Measurements from ENCODE around the gene MBD3L1. TPM values are rescaled to one million over a fixed set of nuclear protein-coding genes. Genes with fewer than 3 reads are reported as not detected.

The MBD3L1 gene
- total RNA-seq (2014; rRNA removed; shearing (Covaris generic); ENCODE audit: low replicate concordance): not detected in 2 replicates

DNA sequence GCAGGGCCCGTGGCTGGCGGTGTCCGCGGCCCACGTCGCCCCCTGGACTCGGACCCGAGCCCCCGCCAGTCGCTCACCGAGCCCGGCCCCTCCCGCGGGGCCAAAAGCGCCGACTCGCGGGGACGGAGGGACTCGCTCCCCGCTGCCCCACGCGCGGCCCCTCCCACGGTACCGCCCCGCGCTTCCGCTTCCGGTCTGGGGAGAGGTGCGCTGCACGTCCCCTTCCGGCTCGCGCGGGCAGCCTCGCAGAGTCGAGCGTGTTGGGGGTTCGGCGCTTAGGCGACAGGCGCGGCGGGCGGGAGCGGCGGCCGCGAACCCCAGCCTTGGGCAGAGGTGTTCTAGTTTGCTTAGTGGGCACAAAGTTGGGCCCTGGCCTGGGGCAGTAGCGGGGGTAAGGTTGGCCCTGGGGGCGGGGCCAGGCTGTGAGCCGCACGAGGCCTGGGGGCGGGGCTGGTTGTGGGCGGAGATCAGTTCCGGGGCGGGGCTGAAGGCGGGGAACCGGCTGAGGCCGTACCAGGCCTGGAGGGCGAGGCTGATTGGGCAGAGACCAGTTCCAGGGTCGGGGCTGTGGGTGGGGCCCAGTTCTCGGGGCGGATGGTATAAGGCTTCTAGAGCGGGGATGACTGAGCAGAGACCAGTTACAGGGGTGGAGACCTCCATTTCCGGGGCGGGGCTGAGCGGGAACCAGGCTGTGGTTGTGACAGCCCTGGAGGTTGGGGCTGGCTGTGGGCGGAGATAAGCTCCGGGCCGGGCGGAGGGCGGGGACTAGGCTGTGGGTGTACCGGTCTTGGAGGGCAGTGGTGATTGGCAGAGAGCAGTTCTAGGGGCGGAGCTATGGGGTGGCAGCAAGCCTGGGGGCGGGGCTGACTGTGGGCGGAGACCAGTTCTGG is at the start of gene MBD3L1, which contains the start of gene ZNF558:
TSS of gene MBD3L1 (plus strand) at position 246 of the 890 bp plus-strand sequence. CDS start 10,302 bp downstream, outside the sequence.
TSS of gene ZNF558 (minus strand) at position 173 of the 890 bp plus-strand sequence. CDS start 9,645 bp downstream, outside the sequence.
- in situ Hi-C loops (cut with HindIII; ENCODE audit: low pct_unique_long_range_greater_than_20kb, low sequenced_read_pairs): no loop called here
- DNase-seq (ENCODE audit: low read depth): peak; percentile 94

DNA sequence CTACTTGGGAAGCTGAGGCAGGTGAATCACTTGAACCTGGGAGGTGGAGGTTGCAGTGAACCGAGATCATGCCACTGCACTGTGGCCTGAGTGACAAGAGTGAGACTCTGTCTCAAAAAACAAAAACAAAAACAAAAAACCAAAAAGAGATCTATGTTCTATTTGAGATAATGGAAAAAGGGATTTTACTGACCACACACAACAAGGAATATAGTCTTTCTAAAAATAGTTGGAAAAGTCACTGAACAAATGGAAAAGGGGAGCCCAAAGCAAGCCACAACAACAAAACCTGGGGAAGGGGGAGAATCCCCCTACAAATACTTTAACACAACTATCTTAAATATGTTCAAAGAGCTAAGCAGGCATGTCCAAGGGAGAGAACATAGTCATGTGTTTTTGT is 37.4 kb upstream of the MBD3L1 start:
- no peak for DNase-seq (ENCODE audit: low read depth)
- in situ Hi-C loops (cut with HindIII; ENCODE audit: low pct_unique_long_range_greater_than_20kb, low sequenced_read_pairs): no loop called here

DNA sequence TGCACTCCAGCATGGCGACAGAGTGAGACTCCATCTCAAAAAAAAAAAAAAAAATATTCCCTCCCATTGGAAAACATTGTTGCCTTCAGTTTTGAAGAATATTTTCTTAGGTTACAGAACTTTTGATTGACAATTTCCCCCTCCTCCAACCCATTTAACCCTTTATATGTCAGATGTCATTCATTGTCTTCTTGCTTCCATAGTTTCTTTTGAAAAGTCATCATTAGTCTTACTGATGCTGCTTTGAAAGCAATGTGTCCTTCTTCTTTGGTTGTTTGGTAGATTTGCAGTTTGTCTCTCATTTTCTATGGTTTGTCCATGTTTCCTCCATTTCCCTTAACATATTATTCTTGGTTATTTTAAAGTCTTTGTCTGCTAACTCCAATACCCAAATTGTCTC is 25.5 kb upstream of the MBD3L1 start:
- DNase-seq (ENCODE audit: low read depth): peak; percentile 3
- in situ Hi-C loops (cut with HindIII; ENCODE audit: low pct_unique_long_range_greater_than_20kb, low sequenced_read_pairs): no loop called here

DNA sequence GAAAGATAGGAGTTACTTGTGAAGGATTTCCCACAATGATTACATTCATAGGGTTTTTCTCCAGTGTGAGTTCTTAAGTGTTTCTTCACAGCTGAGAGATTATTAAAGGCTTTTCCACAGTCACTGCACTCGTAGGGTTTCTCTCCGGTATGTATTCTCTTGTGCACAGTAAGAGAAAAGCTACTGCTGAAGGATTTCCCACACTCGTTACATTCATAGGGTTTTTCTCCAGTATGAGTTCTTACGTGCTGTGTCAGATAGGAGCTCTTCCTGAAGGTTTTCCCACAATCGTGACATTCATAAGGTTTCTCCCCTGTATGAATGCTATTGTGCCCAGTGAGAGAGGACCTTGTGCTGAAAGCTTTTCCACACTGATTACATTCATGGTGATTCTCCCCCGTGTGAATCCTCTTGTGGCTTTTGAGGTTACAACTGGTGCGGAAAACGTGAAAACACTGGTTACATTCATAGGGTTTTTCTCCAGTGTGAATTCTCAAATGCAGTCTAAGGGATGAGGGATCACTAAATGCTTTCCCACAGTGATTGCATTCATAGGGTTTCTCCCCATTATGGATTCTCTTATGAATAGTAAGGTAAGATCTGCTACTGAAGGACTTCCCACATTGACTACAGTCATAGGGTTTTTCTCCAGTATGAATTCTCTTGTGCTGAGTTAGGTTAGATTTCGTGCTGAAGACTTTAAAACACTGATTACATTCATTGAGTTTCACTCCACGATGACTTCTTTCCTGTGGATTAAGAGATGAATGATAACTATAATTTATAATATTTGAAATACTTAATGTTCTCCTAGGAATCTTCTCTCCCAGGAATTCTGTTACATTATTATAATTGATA is 20.6 kb upstream of the MBD3L1 start:
- DNase-seq (ENCODE audit: low read depth): peak; percentile 35
- in situ Hi-C loops (cut with HindIII; ENCODE audit: low pct_unique_long_range_greater_than_20kb, low sequenced_read_pairs): no loop called here

DNA sequence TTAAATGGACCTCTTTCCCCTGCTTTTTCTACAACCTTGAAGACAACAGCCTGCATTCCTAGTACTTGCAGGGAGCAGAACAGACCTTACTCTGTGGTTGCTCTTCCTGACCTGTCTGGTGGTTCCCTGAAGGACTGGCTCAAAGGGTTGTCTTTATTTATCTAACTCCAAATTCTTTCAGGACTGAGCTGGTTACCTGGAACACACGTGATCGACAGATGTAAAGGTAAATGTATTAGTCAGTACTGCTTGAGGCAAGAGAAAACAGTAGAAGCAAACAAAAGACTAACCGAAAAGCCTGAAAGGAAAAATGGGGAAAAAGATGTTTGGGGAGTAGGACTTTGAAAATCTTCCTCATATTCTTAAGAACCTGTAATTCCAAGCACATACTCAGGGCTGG is 18.0 kb upstream of the MBD3L1 start:
- in situ Hi-C loops (cut with HindIII; ENCODE audit: low pct_unique_long_range_greater_than_20kb, low sequenced_read_pairs): no loop called here
- no peak for DNase-seq (ENCODE audit: low read depth)

DNA sequence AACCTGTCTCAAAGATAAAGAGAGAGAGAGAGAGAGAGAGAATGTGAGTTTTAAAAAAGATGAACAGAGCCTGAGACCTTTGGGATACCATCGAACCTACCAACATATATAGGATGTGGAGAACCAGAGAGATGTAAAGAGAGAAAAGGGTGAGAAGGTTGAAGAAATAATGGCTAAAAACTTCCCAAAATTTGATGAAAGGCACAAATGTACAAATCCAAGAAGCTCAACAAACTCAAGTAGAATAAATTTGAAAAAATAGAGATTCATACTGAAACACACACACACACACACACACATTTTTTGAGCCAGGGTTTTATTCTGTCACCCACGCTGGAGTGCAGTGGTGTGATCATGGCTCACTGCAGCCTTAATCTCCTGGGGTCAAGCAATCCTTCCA is 16.4 kb upstream of the MBD3L1 start:
- no peak for DNase-seq (ENCODE audit: low read depth)
- in situ Hi-C loops (cut with HindIII; ENCODE audit: low pct_unique_long_range_greater_than_20kb, low sequenced_read_pairs): no loop called here

DNA sequence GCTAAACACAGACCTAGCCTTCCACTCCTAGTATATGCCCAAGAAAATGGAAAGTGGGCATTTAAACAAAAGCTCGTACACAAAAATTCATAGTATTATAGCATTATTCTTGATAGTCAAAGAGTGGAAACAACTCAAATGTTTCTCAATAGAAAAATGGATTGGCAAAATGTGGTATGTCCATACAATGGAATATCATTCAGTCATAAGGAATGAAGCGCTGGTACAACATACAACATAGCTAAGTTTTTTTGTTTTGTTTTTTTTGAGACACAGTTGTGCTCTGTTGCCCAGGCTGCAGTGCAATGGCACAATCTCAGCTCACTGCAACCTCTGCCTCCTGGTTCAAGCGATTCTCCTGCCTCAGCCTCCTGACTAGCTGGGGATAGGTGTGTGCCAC is 11.9 kb upstream of the MBD3L1 start:
- in situ Hi-C loops (cut with HindIII; ENCODE audit: low pct_unique_long_range_greater_than_20kb, low sequenced_read_pairs): no loop called here
- no peak for DNase-seq (ENCODE audit: low read depth)

DNA sequence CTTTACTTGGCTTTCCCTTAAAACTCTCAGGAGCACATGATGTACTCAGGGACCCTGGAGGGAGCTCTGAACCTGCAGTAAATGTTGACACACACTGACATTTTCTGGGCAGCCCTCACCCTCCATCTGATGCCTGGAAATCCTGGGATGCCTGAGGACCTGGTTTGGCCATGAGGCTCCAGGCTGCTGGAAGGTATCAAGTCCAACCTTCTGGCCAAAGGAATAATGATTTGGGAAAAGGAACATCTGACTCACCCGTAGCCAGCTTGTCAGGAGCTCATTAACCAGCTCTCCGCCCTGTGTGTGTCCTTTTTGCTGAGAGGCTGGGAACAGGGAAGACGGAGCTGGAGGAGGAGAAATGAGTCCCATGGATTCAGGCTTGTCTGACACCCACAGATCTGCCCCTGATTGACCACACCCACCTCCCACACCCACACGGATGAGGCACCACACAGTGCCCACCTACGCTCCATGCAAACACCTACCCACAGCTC is 10.4 kb upstream of the MBD3L1 start:
- DNase-seq (ENCODE audit: low read depth): no peak
- in situ Hi-C loops (cut with HindIII; ENCODE audit: low pct_unique_long_range_greater_than_20kb, low sequenced_read_pairs): no loop called here

DNA sequence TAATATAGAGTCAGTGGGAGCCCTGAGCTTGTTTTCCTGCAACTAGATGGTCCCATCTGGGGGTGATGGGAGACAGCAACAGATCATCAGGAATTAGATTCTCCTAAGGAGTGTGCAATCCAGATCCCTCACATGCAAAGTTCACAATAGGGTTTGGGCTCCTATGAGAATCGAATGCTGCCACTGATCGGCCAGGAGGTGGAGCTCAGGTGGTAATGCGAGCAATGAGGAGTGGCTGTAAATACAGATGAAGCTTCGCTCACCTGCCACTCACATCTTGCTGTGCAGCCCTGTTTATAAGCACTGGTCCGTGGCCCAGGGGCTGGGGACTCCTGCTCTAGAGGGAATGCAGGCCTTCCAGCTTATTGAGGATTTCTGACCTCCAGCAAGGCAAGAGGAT is 5.8 kb upstream of the MBD3L1 start:
- DNase-seq (ENCODE audit: low read depth): no peak
- in situ Hi-C loops (cut with HindIII; ENCODE audit: low pct_unique_long_range_greater_than_20kb, low sequenced_read_pairs): no loop called here

DNA sequence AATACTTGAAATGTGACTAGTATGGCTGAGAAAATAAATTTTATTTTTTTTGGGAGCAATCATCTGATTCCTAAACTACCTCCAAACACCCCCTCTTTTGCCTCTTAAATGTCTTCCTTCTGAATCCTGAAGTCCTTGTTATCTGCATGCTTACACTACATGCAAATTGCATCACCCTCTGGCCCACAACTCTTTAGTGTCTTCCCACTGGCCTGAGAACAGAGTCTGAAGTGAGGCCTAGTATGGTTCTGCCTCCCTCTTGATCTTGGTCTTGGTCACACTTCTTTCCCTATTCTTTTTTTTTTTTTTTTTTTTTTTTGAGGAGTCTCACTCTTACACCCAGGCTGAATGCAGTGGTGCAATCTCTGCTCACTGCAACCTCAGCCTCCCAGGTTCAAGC is 4.9 kb upstream of the MBD3L1 start:
- no peak for DNase-seq (ENCODE audit: low read depth)
- in situ Hi-C loops (cut with HindIII; ENCODE audit: low pct_unique_long_range_greater_than_20kb, low sequenced_read_pairs): no loop called here

DNA sequence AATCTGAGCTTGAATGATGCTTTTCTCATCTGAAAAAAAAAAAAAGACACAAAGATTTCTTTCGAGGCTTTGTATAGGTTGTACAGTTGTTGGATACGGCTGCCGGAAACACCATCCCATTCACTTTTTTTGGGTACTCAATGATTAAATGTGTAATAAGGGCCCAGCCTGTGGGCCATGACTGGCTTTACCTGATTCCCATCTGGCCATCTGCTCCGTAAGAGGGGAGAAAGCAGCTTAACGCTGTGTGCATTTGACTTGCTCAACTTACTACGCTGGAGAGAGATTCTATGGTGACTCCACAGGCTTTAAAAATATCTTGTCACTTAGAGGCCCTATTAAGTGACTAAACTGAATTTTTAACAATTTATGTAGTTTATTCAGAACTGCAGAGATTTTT is 804 bp upstream of the MBD3L1 start:
- no peak for DNase-seq (ENCODE audit: low read depth)
- in situ Hi-C loops (cut with HindIII; ENCODE audit: low pct_unique_long_range_greater_than_20kb, low sequenced_read_pairs): no loop called here

DNA sequence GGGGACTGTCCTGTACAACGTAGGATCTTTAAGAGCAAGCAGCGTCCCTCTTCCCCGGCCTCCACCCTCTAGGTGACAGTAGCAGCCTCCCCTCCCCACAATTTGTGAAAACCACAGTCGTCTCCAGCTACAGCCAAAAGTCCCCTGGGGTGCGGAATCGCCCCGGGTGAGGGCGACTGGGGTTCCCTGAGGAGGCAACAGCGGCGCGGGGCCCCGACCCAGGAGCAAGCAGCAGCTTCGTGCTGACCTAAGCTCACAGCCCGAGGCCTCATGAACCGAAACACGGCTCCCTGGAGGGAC is 395 bp upstream of the MBD3L1 start:
- in situ Hi-C loops (cut with HindIII; ENCODE audit: low pct_unique_long_range_greater_than_20kb, low sequenced_read_pairs): no loop called here

DNA sequence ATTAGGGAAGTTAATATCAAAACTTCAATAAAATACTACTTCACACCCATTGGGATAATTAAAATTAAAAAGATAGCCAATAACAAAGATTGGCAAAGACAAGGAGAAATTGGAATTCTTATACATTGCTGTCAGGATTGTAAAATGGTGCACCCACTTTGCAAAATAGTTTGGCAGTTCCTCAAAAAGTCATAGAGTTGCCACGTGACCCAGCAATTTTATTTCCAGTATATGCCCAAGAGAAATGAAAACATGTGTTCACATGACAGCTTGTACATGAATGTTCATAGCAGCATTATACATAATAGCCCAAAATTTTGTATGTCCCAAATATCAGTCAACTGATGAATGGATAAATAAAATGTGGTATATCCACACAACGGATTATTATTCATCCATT is 3.3 kb downstream of the MBD3L1 start:
- in situ Hi-C loops (cut with HindIII; ENCODE audit: low pct_unique_long_range_greater_than_20kb, low sequenced_read_pairs): no loop called here

More for the DNA sequence above, 395 bp upstream of the MBD3L1 start:
- DNase-seq (ENCODE audit: low read depth): no peak

DNA sequence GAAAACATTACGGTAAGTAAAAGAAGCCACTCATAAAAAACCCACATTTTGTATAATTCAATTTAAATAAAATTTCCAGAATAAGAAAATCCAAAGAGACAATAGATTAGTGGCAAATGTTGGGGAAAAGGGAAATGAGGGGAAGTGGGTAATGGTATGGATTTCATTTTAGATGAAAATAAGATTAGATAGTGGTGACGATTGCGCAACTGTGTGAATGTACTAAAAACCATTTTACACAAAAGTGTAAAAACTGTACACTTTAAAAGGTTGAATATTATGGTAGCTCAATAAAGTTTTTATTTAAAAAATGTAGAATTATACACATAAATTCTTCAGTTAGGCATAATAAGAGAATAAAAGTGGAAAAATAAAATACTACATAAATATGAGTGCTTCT is 3.7 kb downstream of the MBD3L1 start:
- in situ Hi-C loops (cut with HindIII; ENCODE audit: low pct_unique_long_range_greater_than_20kb, low sequenced_read_pairs): no loop called here
- no peak for DNase-seq (ENCODE audit: low read depth)

More for the DNA sequence above, 3.3 kb downstream of the MBD3L1 start:
- no peak for DNase-seq (ENCODE audit: low read depth)

DNA sequence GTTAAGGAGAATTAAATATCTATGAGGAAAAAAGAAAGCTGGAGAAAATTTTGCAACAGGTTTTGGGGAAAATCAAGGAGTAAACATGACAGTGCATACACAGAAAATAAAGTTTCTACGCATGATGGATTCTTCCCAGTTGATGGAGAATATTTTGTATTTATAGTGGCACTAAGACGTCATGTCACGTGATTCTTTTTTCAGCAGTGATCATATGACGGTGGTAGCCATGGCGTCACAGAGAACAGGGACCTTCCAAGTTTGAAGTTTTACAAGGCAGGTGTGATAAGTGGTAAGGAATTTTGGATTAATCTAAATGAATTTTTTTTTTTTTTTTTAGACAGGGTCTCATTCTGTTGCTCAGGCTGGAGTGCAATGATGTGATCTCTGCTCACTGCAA is 8.5 kb downstream of the MBD3L1 start:
- DNase-seq (ENCODE audit: low read depth): no peak
- in situ Hi-C loops (cut with HindIII; ENCODE audit: low pct_unique_long_range_greater_than_20kb, low sequenced_read_pairs): no loop called here

DNA sequence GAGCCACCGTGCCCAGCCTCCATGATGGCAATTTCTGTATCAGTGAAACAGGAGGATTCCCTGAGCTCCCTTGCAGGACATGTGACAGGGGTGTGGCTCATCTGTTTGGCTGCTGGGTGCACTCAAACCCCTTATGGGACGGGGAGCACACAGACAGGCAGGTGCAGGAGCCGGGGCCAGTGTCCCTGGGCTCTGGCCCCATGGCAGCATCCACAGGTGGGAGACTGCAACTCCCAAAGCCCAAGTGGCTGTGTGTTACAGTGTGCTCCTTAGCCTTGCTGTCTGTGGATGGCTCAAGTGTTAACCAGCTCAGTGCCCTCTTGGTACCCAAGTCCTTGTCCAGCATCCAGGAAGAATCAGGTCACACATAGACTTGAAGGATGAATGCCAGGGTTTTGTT is 14.6 kb downstream of the MBD3L1 start:
- no peak for DNase-seq (ENCODE audit: low read depth)
- in situ Hi-C loops (cut with HindIII; ENCODE audit: low pct_unique_long_range_greater_than_20kb, low sequenced_read_pairs): no loop called here

DNA sequence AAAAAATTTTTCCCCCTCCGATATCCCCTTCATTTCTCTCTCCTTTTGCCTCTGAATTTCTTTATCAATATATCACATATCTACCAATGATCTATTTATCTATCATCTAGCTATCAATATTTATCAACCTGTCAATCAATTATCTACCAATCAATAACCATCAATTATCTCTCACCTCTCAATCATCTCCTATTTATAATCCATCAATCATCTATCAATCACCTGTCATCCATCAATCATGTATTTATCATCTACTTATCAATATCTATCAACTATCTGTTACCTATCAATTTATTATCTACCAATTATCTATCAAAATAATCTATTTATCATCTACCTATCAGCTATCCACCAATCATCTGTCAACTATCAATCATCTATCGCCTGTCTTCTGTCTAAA is 17.1 kb downstream of the MBD3L1 start:
- no peak for DNase-seq (ENCODE audit: low read depth)
- in situ Hi-C loops (cut with HindIII; ENCODE audit: low pct_unique_long_range_greater_than_20kb, low sequenced_read_pairs): no loop called here

DNA sequence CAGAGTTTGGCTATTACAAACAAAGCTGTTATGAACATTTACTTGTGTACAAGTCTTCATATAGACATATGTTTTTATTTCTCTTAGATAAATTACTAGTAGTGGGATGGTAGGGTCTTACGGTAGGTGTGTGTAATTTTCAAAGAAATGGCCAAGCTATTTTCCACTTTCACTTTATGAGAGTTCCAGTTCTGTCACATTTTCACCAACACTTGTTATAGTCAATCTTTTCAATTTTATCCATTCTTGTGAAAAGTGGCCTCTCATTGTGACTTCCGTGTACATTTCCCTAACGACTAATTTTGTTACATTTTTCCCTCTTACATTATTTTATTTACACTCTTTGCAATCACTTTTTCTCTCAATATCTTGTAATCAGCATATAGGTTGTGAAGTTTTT is 18.3 kb downstream of the MBD3L1 start:
- in situ Hi-C loops (cut with HindIII; ENCODE audit: low pct_unique_long_range_greater_than_20kb, low sequenced_read_pairs): no loop called here
- no peak for DNase-seq (ENCODE audit: low read depth)

DNA sequence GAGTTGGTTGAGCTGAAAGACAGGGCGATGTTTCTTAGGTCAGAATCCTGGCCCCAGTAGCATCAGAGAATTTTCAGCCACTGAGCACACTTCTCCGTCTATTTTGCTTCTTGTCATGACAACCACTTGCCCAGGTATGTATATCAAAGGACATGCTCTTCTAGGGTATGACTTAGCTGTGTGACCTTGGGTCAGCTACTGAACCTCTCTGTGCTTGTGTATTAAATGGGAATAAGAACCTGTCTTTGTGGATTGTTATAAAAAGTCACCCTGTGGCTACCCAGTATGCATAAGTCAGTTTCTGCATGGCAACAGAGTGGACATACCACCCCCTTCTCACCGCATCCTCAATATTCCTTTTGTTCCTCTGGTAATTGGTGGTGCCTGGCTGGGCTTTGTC is 26.1 kb downstream of the MBD3L1 start:
- in situ Hi-C loops (cut with HindIII; ENCODE audit: low pct_unique_long_range_greater_than_20kb, low sequenced_read_pairs): no loop called here
- DNase-seq (ENCODE audit: low read depth): no peak
